GM23248 (cell line): ENCODE results near the gene TMX1. TPM values are rescaled to one million over a fixed set of nuclear protein-coding genes. Genes with fewer than 3 reads are reported as not detected.
A peak's percentile ranks its signal among the peaks of the same experiment; 100 is the strongest.

Source experiments
- DNase-seq: peaks from one replicate; pipeline ENCODE4 v3.0.0-alpha.2; 2015
- H2AFZ ChIP-seq: fragments of 200-600 bp; sonication (generic); 2 replicates; pipeline ENCODE4 v1.6.1; 2016; ENCODE audit warnings: antibody characterized with exemption
- H3F3A ChIP-seq: fragments of 200-600 bp; sonication (generic); 2 replicates; pipeline ENCODE4 v1.6.1; 2016; ENCODE audit warnings: mild to moderate bottlenecking, antibody characterized with exemption, mixed run types; ENCODE audit not compliant: insufficient read depth
- H3K27ac ChIP-seq: fragments of 200-600 bp; sonication (generic); 2 replicates; pipeline ENCODE4 v1.5.1; 2016; ENCODE audit warnings: mild to moderate bottlenecking
- H3K27me3 ChIP-seq: fragments of 200-600 bp; sonication (generic); replicated peaks from 2 replicates; pipeline ENCODE4 v1.6.1; 2016; ENCODE audit warnings: mild to moderate bottlenecking; ENCODE audit not compliant: insufficient read depth
- H3K36me3 ChIP-seq: fragments of 200-600 bp; sonication (generic); 2 replicates; pipeline ENCODE4 v1.6.1; 2016; ENCODE audit warnings: low read depth, mild to moderate bottlenecking
- H3K4me1 ChIP-seq: fragments of 200-600 bp; sonication (generic); 2 replicates; pipeline ENCODE4 v1.6.1; 2016; ENCODE audit warnings: mild to moderate bottlenecking; ENCODE audit not compliant: insufficient read depth
- H3K4me2 ChIP-seq: fragments of 200-600 bp; sonication (generic); one replicate; pipeline ENCODE4 v1.6.1; 2016; ENCODE audit warnings: mild to moderate bottlenecking; ENCODE audit not compliant: unreplicated experiment
- H3K4me3 ChIP-seq: fragments of 200-600 bp; sonication (generic); 2 replicates; pipeline ENCODE4 v1.5.1; 2016; ENCODE audit warnings: mild to moderate bottlenecking
- H3K79me2 ChIP-seq: fragments of 200-600 bp; sonication (generic); 2 replicates; pipeline ENCODE4 v1.6.1; 2016; ENCODE audit warnings: mild to moderate bottlenecking; ENCODE audit not compliant: insufficient read depth
- H3K9ac ChIP-seq: fragments of 200-600 bp; sonication (generic); 2 replicates; pipeline ENCODE4 v1.6.1; 2016; ENCODE audit warnings: mild to moderate bottlenecking
- H3K9me2 ChIP-seq: fragments of 200-600 bp; sonication (generic); 2 replicates; pipeline ENCODE4 v1.6.1; 2016; ENCODE audit warnings: mixed run types, mild to moderate bottlenecking, moderate library complexity; ENCODE audit not compliant: insufficient read depth
- H3K9me3 ChIP-seq: fragments of 200-600 bp; sonication (generic); one replicate; pipeline ENCODE4 v1.6.1; 2017; ENCODE audit warnings: low read depth
- H4K20me1 ChIP-seq: fragments of 200-600 bp; sonication (generic); 2 replicates; pipeline ENCODE4 v1.6.0; 2016; ENCODE audit not compliant: insufficient read depth
- EZH2 ChIP-seq: fragments of 200-600 bp; sonication (generic); IDR thresholded peaks from 2 replicates; pipeline ENCODE4 v1.6.1; 2018; ENCODE audit warnings: antibody characterized with exemption, mild to moderate bottlenecking; ENCODE audit not compliant: insufficient read depth, poor library complexity, severe bottlenecking
- EZH2phosphoT487 ChIP-seq: fragments of 200-600 bp; sonication (generic); IDR thresholded peaks from 2 replicates; pipeline ENCODE4 v1.6.1; 2018; ENCODE audit warnings: antibody characterized with exemption, moderate library complexity, mild to moderate bottlenecking, low read depth; ENCODE audit not compliant: insufficient read depth
- WGBS, 2 experiments: methylation state at CpG; one replicate each; pipeline ENCODE4 v1.1.6; 2015 to 2017; ENCODE audit warnings: low lambda C conversion rate in 2 of 2, low coverage in 1 of 2; ENCODE audit errors: missing lambda C conversion rate in 2 of 2; 5-methylcytosine and 5-hydroxymethylcytosine counted together
- in situ Hi-C: fragments of 300-500 bp; cut with MboI; formaldehyde crosslinking; loops from 2 replicates; pipeline ENCODE4 v1.15.0; 2020
- polyA plus RNA-seq: library from polyadenylated mRNA; unstranded; fragments of >200 nt; fragmentation: Nextera tagmentation; extraction: Ambion mirVana; gene quantifications from 2 replicates; pipeline ENCODE4 v1.2.1, GENCODE V29; 2016
- total RNA-seq: library from RNA; depleted of rRNA; stranded (reverse); fragments of >200 nt; shearing (Covaris generic); gene quantifications from 2 replicates; pipeline ENCODE4 v1.2.3, GENCODE V29; 2014

TMX1 gene
- total and polyA plus RNA-seq, 2 experiments from 2014 or later, result 54.8 to 67.9 TPM

DNA sequence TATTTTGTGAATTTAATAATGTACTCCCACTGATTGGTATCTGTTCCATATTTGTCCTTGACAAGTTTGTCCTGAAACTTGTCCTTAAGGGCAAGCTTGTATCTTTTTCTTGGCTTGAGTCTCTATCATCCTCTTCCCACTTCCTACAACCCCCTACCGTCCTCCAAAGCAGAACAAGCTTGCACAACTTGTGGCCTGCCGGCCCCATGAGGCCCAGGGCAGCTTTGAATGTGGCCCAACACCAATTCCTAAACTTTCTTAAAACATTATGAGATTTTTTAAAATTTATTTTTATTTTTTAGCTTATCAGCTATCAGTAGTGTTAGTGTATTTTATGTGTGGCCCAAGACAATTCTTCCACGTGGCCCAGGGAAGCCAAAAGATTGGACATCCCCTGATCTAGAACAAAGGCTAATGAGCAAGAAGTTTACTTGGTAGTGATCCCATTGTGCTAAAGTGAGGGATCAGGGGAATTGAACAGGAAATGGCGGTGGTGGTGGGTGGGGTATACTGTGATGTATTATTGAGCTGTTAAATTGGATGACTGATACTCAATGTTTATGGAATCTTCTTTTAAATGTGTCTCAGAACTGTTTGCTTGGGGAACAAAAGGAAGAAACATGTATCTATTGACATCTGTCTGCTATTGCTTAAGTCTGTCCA is 37.8 kb downstream of the TMX1 start:
- TF ChIP-seq EZH2, result no peak
- TF ChIP-seq EZH2phosphoT487, result no peak
- in situ Hi-C loops, result no loop called here
- 89 to 90% methylated on average over 4 of the region's 4 CpGs for WGBS, 2 experiments

DNA sequence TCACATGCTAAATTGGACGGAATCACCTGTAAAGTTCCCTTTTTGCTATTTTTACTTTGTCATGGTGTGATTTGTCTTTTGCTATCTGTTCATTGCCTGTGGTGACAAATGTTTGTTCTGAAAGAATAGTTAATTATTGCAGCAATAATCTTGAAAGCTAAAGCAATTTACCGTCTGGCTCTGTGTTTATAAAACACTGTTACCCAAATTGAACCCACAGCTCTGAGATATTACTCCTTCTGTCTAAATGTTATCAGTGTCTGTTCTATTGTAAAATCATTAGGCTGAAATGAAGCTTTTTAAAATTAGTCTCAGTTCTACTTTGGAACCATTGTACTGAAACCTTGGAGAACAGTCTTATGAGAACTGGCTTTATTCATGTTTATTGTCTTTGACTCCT is 42.5 kb downstream of the TMX1 start:
- Histone ChIP-seq H4K20me1 (no peaks in the 10 kb centered on the region), H2AFZ (no peak overlapping the region), H3K9me2 (no peaks in the 10 kb centered on the region), H3K79me2 (peaks cover 29% of the 10 kb centered on the region), H3K9ac (no peak overlapping the region), H3K27ac (no peak overlapping the region), H3K9me3 (no peaks in the 10 kb centered on the region), H3K4me3 (no peak overlapping the region), H3F3A (peaks cover 22% of the 10 kb centered on the region; the same call in 1 of the 2 replicates), H3K27me3 (no peaks in the 10 kb centered on the region), H3K36me3 (no peaks in the 10 kb centered on the region), H3K4me2 (no peak overlapping the region), H3K4me1 (peaks cover 13% of the 10 kb centered on the region)
- 58 to 68% methylated on average over 2 of the region's 2 CpGs for WGBS, 2 experiments
- in situ Hi-C loops, result loop anchor here (5.0 to 10.0 kb wide), 2 partner anchors 372 to 495 kb away; partner anchors contain the start of gene FRMD6
- TF ChIP-seq EZH2phosphoT487, result no peak
- no peak for TF ChIP-seq EZH2
- DNase-seq, result no peak

More for the DNA sequence above, 37.8 kb downstream of the TMX1 start:
- no peaks in the 10 kb centered on the region for H3K27me3 ChIP-seq
- no peak for DNase-seq
- no peak overlapping the region for H3K9ac ChIP-seq
- 0 out of 2 replicates have a peak, but pooled peaks cover 8% of the 10 kb centered on the region for H3F3A ChIP-seq
- H3K36me3 ChIP-seq, result no peaks in the 10 kb centered on the region
- no peak overlapping the region for H3K4me3 ChIP-seq
- H3K27ac ChIP-seq, result no peak overlapping the region
- no peaks in the 10 kb centered on the region for H3K9me3 ChIP-seq
- peaks cover 8% of the 10 kb centered on the region for H3K79me2 ChIP-seq
- H3K4me1 ChIP-seq, result no peaks in the 10 kb centered on the region
- H4K20me1 ChIP-seq, result no peaks in the 10 kb centered on the region
- H3K4me2 ChIP-seq, result no peak overlapping the region
- no peaks in the 10 kb centered on the region for H3K9me2 ChIP-seq
- H2AFZ ChIP-seq, result no peak overlapping the region

DNA sequence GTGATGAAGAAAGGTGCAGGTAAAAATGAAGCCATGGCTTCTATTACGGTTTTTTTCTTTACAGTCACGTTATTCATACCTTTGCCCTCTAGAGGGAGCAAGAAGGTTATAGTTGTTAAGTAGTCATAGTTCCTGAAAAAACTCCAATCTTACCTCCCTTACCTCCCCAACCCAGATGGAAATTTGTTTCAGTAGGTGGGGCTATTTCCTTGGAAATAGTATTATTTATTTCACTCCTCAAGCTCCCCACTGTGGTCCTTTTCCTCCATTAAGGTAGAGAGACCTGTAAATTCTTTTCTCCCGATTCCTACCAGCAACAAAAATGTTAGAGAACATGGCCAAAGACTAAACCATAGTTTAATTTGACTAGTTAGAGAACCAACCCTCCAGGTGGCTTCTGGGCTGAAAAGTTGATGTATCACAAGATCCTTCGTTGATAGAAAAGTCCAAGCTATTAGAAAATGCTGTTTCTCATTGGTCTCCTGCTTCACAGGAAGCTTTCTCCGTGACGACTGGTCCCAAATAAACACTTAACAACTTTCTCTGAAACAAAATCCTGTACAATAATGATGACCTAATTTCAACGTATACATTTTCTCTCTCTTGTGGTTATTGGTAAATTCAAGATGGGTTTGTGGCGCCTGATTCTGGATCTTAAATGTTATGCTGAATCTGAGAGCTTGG is 43.5 kb downstream of the TMX1 start:
- peaks cover 22% of the 10 kb centered on the region; the same call in 1 of the 2 replicates for H3F3A ChIP-seq
- in situ Hi-C loops, result loop anchor here (5.0 to 10.0 kb wide), 2 partner anchors 371 to 494 kb away; partner anchors contain the start of gene FRMD6
- H3K4me3 ChIP-seq, result no peak overlapping the region
- no peaks in the 10 kb centered on the region for H3K9me3 ChIP-seq
- TF ChIP-seq EZH2 (no peak), EZH2phosphoT487 (no peak)
- no peaks in the 10 kb centered on the region for H4K20me1 ChIP-seq
- peak; percentile 95 for DNase-seq
- H3K27ac ChIP-seq, result peak overlapping the region; percentile 58
- H3K79me2 ChIP-seq, result peaks cover 29% of the 10 kb centered on the region
- peak overlapping the region; percentile 9; the same call in 1 of the 2 replicates for H2AFZ ChIP-seq
- H3K4me1 ChIP-seq, result peaks cover 13% of the 10 kb centered on the region
- peak overlapping the region; percentile 24 for H3K9ac ChIP-seq
- WGBS, 2 experiments, result 38 to 40% methylated on average over 8 of the region's 8 CpGs
- H3K27me3 ChIP-seq, result no peaks in the 10 kb centered on the region
- H3K36me3 ChIP-seq, result no peaks in the 10 kb centered on the region
- H3K4me2 ChIP-seq, result peak overlapping the region; percentile 12
- H3K9me2 ChIP-seq, result no peaks in the 10 kb centered on the region

DNA sequence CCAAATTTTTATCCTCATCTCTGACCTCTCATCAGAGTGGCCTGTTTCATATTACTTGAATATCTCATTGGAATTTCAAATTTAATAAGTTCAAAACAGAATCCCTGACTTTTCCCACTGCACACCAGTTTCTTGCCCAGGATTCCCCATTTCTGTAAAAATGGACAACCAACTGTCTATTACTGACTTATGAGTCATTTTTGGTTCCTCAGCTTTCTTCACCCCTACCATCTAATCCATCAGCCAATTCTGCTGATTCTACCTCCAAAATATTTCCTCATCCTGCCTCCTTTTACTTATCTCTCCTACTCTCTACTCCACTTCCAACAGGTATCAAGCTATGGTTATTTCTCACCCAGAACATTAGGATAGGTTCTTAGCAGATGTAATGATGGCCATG is 44.2 kb downstream of the TMX1 start:
- Histone ChIP-seq H3K4me2 (peak overlapping the region; percentile 12), H3K4me1 (peaks cover 13% of the 10 kb centered on the region), H3K9me2 (no peaks in the 10 kb centered on the region), H3K27me3 (no peaks in the 10 kb centered on the region), H3K79me2 (peaks cover 29% of the 10 kb centered on the region), H2AFZ (no peak overlapping the region), H3K4me3 (no peak overlapping the region), H3K9ac (peak overlapping the region; percentile 24; the same call in 1 of the 2 replicates), H3K27ac (peak overlapping the region; percentile 58), H3K9me3 (no peaks in the 10 kb centered on the region), H3F3A (peaks cover 22% of the 10 kb centered on the region; the same call in 1 of the 2 replicates), H3K36me3 (no peaks in the 10 kb centered on the region), H4K20me1 (no peaks in the 10 kb centered on the region)
- peak; percentile 31 for DNase-seq
- in situ Hi-C loops, result loop anchor here (5.0 to 10.0 kb wide), 2 partner anchors 371 to 493 kb away; partner anchors contain the start of gene FRMD6
- no peak for TF ChIP-seq EZH2
- TF ChIP-seq EZH2phosphoT487, result no peak
